ENCODE measurements around the gene RBMS3.

GRCh38 chr3:29406291-29406832 is 125.5 kb downstream of the RBMS3 start:
- TF ChIP-seq EZH2 (IDR thresholded peaks at IDR 0.05; ENCODE audit: insufficient read depth, low read length) (no peak), CTCF (IDR thresholded peaks at IDR 0.05; ENCODE audit: insufficient read depth, low read depth, low read length) (no peak)
